ENCODE results near the gene BMPR1A. TPM values are rescaled to one million over a fixed set of nuclear protein-coding genes. Genes with fewer than 3 reads are reported as not detected.
A peak's percentile ranks its signal among the peaks of the same experiment; 100 is the strongest.

BMPR1A gene
- total and polyA plus RNA-seq, 9 of the 15 experiments (the other 6 are each of a cell fraction or from before 2014, with no cell fraction given), result 1.6 to 17.5 (median 9.1) TPM

DNA sequence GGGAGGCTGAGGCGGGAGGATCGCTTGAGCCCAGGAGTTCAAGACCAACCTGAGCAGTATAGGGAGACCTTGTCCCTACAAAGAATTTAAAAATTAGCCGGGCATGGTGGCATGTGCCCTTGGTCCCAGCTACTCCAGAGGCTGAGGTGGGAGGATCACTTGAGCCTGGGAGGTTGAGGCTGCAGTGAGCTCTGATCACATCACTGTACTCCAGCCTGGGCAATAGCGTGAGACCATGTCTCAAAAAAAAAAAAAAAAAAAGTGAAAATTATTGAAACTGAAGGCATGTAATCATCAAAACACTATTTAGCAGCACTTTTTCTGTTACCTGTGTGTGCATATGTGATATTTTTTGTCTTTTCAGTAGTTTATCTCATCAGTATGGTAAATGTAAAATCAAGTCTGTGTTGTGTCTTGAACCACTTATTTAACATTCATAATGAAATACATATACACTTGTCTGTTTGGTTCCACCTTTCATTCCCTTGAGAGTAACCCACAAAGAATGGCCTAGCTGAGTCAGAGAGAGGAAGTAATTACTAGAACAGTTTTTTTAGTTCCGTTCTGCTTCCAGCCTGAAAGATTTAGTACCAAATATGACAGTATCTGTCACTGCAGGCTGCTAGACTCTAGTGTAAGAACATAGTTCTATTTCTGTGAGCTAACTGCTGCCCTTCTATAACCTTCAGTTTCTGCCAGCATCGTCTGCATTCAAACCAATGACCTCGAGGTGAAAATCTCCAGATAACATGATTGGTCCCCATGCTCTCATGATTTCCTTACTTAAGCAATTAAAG is 132.4 kb downstream of the BMPR1A start (continued):
- TF ChIP-seq, protein P1, sequence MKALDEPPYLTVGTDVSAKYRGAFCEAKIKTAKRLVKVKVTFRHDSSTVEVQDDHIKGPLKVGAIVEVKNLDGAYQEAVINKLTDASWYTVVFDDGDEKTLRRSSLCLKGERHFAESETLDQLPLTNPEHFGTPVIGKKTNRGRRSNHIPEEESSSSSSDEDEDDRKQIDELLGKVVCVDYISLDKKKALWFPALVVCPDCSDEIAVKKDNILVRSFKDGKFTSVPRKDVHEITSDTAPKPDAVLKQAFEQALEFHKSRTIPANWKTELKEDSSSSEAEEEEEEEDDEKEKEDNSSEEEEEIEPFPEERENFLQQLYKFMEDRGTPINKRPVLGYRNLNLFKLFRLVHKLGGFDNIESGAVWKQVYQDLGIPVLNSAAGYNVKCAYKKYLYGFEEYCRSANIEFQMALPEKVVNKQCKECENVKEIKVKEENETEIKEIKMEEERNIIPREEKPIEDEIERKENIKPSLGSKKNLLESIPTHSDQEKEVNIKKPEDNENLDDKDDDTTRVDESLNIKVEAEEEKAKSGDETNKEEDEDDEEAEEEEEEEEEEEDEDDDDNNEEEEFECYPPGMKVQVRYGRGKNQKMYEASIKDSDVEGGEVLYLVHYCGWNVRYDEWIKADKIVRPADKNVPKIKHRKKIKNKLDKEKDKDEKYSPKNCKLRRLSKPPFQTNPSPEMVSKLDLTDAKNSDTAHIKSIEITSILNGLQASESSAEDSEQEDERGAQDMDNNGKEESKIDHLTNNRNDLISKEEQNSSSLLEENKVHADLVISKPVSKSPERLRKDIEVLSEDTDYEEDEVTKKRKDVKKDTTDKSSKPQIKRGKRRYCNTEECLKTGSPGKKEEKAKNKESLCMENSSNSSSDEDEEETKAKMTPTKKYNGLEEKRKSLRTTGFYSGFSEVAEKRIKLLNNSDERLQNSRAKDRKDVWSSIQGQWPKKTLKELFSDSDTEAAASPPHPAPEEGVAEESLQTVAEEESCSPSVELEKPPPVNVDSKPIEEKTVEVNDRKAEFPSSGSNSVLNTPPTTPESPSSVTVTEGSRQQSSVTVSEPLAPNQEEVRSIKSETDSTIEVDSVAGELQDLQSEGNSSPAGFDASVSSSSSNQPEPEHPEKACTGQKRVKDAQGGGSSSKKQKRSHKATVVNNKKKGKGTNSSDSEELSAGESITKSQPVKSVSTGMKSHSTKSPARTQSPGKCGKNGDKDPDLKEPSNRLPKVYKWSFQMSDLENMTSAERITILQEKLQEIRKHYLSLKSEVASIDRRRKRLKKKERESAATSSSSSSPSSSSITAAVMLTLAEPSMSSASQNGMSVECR (CRISPR knock-in tag; IDR thresholded peaks at IDR 0.05), result no peak
- TF ChIP-seq VEZF1 (CRISPR knock-in tag; IDR thresholded peaks at IDR 0.05) (peak; percentile 23; the same call in 1 of the 2 replicates), KDM1A (IDR thresholded peaks at IDR 0.05) (peak in 1 of 2 experiments; percentile 36; a peak in 1 of 4 replicates), ZNF232 (CRISPR knock-in tag; IDR thresholded peaks at IDR 0.05) (no peak), HLTF (IDR thresholded peaks at IDR 0.05) (no peak), POLR2AphosphoS5 (IDR thresholded peaks at IDR 0.05; ENCODE audit: control insufficient read depth, insufficient read depth, low read depth, low read length) (0 out of 2 replicates have a peak, but pooled peaks have one; percentile 31), ZNF644 (tag; IDR thresholded peaks at IDR 0.05; ENCODE audit: low read depth) (no peak), NEUROD1 (IDR thresholded peaks at IDR 0.05; ENCODE audit: borderline replicate concordance, low read depth, low read length, partially characterized antibody) (no peak), ZNF398 (CRISPR knock-in tag; IDR thresholded peaks at IDR 0.05) (no peak), ZBTB43 (CRISPR knock-in tag; IDR thresholded peaks at IDR 0.05) (no peak), DLX4 (CRISPR knock-in tag; IDR thresholded peaks at IDR 0.05) (no peak), ILF3 (IDR thresholded peaks at IDR 0.05; ENCODE audit: borderline replicate concordance) (no peak), ZFPM2 (CRISPR knock-in tag; IDR thresholded peaks at IDR 0.05) (no peak), KLF16 (IDR thresholded peaks at IDR 0.05) (peak; percentile 40; the same call in 1 of the 2 replicates), EP300 (IDR thresholded peaks at IDR 0.05; ENCODE audit: low read length) (peak; percentile 86; the same call in 1 of the 2 replicates), FUS (optimal IDR thresholded peaks at IDR 0.05; ENCODE audit: low read depth, low read length) (no peak), NFXL1 (CRISPR knock-in tag; IDR thresholded peaks at IDR 0.05) (no peak), ATF7 (IDR thresholded peaks at IDR 0.05) (peak; percentile 49; the same call in 1 of the 2 replicates), PHF20 (IDR thresholded peaks at IDR 0.05; ENCODE audit: partially characterized antibody) (no peak)

All from K562 (cell line).